Chondrocyte (in vitro differentiated cells): ENCODE results near the gene DGCR6L. TPM values are rescaled to one million over a fixed set of nuclear protein-coding genes. Genes with fewer than 3 reads are reported as not detected.
"Not testable (repeated sequence)": the region's sequence is repeated elsewhere in the genome, so short reads cannot be mapped to it uniquely, and the experiment has no call there.

Experiments
- DNase-seq: peaks from one replicate; pipeline ENCODE4 v3.0.0; 2021; ENCODE audit warnings: mixed read lengths, low spot score
- H3K27ac Mint-ChIP-seq: one replicate; pipeline ENCODE4 v1.8.0; 2021; ENCODE audit warnings: mild to moderate bottlenecking, moderate library complexity, mixed read lengths; ENCODE audit not compliant: unreplicated experiment
- H3K27me3 Mint-ChIP-seq: 2 replicates; pipeline ENCODE4 v1.8.0; 2021; ENCODE audit warnings: low read depth, mixed read lengths
- H3K36me3 Mint-ChIP-seq: 2 replicates; pipeline ENCODE4 v1.8.0; 2021; ENCODE audit warnings: low read depth, mixed read lengths
- H3K4me1 Mint-ChIP-seq: 2 replicates; pipeline ENCODE4 v1.8.0; 2021; ENCODE audit warnings: low read depth, mild to moderate bottlenecking, mixed read lengths
- H3K4me3 Mint-ChIP-seq: one replicate; pipeline ENCODE4 v1.8.0; 2021; ENCODE audit warnings: mild to moderate bottlenecking, moderate library complexity, mixed read lengths; ENCODE audit not compliant: unreplicated experiment
- H3K9me3 Mint-ChIP-seq: 2 replicates; pipeline ENCODE4 v1.8.0; 2021; ENCODE audit warnings: low read depth, mixed read lengths
- total RNA-seq: library from RNA; stranded (reverse); gene quantifications from 3 replicates; pipeline ENCODE4 v1.2.1, GENCODE V29; 2021
- TF ChIP-seq, protein P1 (sequence below): fragments of 200-600 bp; sonication (generic); IDR thresholded peaks from 2 replicates; pipeline ENCODE4 v1.5.0; 2021; ENCODE audit warnings: antibody characterized with exemption, mild to moderate bottlenecking, moderate library complexity

The DGCR6L gene
- total RNA-seq, 1 donor from 2014 or later, result 45.7 TPM

DNA sequence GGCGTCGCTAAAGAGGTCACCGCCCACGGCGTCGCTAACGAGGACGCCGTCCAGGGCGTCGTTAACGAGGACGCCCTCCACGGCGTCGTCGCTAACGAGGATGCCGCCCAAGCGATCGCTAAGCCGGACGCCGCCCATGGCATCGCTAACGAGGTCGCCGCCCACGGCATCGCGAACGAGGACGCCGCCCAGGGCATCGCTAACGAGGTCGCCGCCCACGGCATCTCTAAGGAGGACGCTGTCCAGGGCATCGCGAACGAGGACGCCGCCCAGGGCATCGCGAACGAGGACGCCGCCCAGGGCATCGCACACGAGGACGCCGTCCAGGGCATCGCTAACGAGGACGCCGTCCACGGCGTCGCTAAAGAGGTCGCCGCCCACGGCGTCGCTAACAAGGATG is 37.0 kb upstream of the DGCR6L start:
- H3K27ac Mint-ChIP-seq, H3K27me3 Mint-ChIP-seq, H3K9me3 Mint-ChIP-seq, H3K4me1 Mint-ChIP-seq, H3K36me3 Mint-ChIP-seq, DNase-seq, H3K4me3 Mint-ChIP-seq: not testable (repeated sequence)

DNA sequence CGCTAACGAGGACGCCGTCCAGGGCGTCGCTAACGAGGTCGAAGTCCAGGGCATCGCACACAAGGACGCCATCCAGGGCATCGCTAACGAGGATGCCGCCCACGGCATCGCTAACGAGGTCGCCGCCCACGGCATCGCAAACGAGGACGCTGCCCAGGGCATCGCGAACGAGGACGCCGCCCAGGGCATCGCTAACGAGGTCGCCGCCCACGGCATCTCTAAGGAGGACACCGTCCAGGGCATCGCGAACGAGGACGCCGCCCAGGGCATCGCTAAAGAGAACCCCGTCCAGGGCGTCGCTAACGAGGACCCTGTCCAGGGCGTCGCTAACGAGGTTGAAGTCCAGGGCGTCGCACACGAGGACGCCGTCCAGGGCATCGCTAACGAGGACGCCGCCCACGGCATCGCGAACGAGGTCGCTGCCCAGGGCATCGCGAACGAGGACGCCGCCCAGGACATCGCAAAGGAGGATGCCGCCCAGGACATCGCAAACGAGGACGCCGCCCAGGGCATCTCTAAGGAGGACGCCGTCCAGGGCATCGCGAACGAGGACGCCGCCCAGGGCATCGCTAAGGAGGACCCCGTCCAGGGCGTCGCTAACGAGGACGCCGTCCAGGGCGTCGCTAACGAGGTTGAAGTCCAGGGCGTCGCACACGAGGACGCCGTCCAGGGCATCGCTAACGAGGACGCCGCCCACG is 36.2 kb upstream of the DGCR6L start:
- DNase-seq, H3K4me3 Mint-ChIP-seq, H3K4me1 Mint-ChIP-seq, H3K9me3 Mint-ChIP-seq, H3K36me3 Mint-ChIP-seq, H3K27ac Mint-ChIP-seq, H3K27me3 Mint-ChIP-seq: not testable (repeated sequence)

DNA sequence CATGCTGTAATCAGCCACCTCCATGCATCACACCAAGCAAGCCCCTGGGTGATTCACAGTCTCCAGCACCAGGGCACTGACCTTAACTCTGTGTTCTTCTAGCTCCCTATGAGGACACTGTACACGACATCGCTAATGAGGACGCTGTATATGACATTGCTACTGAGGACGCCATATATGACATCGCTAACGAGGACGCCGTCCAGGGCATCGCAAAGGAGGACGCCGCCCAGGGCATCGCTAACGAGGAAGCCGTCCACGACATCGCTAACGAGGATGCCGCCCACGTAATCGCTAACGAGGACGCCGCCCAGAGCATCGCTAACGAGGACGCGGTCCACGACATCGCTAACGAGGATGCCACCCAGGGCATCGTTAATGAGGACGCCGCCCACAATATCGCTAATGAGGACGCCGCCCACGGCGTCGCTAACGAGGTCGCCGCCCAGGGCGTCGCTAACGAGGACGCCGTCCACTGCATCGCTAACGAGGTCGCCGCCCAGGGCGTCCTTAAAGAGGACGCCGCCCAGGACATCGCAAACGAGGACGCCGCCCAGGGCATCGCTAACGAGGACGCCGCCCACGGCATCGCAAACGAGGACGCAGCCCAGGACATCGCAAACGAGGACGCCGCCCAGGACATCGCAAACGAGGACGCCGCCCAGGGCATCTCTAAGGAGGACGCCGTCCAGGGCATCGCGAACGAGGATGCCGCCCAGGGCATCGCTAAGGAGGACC is 34.5 kb upstream of the DGCR6L start:
- Mint-ChIP-seq H3K4me1 (no peaks in the 10 kb centered on the region), H3K9me3 (no peaks in the 10 kb centered on the region), H3K27me3 (no peaks in the 10 kb centered on the region), H3K36me3 (no peaks in the 10 kb centered on the region), H3K27ac (no peak overlapping the region), H3K4me3 (no peak overlapping the region)
- no peak for DNase-seq
- TF ChIP-seq, protein P1, sequence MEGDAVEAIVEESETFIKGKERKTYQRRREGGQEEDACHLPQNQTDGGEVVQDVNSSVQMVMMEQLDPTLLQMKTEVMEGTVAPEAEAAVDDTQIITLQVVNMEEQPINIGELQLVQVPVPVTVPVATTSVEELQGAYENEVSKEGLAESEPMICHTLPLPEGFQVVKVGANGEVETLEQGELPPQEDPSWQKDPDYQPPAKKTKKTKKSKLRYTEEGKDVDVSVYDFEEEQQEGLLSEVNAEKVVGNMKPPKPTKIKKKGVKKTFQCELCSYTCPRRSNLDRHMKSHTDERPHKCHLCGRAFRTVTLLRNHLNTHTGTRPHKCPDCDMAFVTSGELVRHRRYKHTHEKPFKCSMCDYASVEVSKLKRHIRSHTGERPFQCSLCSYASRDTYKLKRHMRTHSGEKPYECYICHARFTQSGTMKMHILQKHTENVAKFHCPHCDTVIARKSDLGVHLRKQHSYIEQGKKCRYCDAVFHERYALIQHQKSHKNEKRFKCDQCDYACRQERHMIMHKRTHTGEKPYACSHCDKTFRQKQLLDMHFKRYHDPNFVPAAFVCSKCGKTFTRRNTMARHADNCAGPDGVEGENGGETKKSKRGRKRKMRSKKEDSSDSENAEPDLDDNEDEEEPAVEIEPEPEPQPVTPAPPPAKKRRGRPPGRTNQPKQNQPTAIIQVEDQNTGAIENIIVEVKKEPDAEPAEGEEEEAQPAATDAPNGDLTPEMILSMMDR, result no peak

DNA sequence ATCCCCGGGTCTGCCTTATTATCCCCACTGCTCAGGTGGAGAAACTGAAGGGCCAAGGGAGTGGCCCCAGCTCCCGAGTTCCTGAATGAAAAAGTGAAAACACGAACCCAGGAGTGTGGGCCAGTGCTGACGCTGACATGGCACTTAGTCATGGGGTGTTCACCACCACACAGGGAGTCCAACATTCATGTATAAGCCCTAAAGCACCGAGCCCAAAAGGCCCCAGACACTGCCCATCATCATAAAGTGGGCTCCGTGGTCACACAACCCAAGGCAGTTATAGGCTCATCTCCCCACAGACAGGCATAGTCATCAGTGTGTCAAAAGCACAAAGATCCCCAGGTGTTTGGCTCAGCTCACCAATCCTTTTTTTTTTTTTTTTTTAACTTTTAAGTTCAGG is 32.7 kb upstream of the DGCR6L start:
- not testable (repeated sequence) for H3K4me1 Mint-ChIP-seq, H3K4me3 Mint-ChIP-seq, DNase-seq, H3K27me3 Mint-ChIP-seq, H3K9me3 Mint-ChIP-seq, H3K36me3 Mint-ChIP-seq, H3K27ac Mint-ChIP-seq

DNA sequence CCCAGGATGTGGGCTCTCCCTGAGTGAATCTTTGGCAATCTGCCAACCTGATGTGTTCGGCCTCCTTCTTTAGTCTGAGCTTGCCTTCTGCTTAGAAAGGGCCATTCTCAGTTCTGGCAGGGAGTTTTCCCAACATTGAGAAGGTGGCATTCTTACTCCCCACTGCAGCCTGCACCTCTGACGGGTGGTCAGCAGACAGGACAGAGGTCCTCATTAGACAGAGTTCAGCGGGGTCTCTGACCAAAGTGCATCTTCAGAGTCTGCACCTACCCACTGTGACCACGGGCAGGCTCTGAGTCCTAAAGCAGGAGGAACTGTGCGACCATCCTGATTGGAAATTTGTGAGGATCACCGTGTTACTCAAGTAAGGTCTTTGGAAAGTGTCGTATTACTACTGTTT is 26.7 kb upstream of the DGCR6L start:
- not testable (repeated sequence) for H3K27me3 Mint-ChIP-seq, DNase-seq, H3K27ac Mint-ChIP-seq, H3K9me3 Mint-ChIP-seq, H3K4me3 Mint-ChIP-seq, H3K36me3 Mint-ChIP-seq, H3K4me1 Mint-ChIP-seq

DNA sequence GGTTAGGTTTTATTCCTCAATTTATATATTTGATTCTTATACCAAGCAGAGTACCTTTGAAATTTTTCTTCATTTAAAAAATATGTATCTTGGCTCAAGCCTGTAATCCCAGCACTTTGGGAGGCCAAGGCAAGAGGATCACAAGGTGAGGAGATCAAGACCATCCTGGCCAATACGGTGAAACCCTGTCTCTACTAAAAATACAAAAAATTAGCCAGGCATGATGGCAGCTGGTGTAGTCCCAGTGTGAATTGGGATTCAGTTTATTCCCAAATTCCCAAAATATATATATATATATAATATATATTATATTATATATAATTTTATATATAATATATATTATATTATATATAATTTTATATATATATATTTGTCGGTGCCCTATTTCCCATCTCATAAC is 18.4 kb upstream of the DGCR6L start:
- not testable (repeated sequence) for H3K9me3 Mint-ChIP-seq, H3K36me3 Mint-ChIP-seq, H3K27ac Mint-ChIP-seq, H3K27me3 Mint-ChIP-seq, H3K4me1 Mint-ChIP-seq, DNase-seq, H3K4me3 Mint-ChIP-seq

DNA sequence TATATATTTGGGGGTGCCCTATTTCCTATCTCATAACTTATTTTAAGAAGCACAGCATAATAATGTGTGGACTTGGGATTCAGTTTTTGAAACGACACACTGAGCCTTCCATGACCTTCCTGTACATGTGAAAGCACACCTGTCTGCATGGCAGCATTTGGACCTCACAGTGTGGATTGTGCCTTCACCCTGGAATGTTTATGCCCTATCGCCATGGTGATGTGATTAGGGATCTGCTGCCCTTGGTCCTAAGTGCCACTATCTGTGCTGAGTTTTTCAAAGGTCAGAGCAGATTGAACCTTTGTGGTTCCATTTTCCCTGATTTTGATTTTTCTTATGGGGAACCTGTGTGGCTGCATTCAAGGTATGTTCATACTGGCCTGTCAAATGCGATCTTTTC is 17.9 kb upstream of the DGCR6L start:
- not testable (repeated sequence) for H3K9me3 Mint-ChIP-seq, H3K4me1 Mint-ChIP-seq, H3K27me3 Mint-ChIP-seq, H3K27ac Mint-ChIP-seq, H3K4me3 Mint-ChIP-seq, H3K36me3 Mint-ChIP-seq, DNase-seq

DNA sequence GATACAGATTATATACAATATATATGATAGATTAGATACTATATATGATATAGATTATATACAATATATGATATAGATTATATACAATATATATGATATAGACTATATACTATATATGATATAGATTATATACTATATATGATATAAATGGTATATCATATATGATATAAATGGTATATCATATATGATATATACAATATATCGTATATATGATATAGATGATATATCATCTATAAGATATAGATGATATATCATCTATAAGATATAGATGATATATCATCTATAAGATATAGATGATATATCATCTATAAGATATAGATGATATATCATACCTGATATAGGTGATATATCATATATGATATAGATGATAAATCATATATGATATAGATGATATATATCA is 16.7 kb upstream of the DGCR6L start:
- H3K27ac Mint-ChIP-seq, DNase-seq, H3K36me3 Mint-ChIP-seq, H3K4me3 Mint-ChIP-seq, H3K9me3 Mint-ChIP-seq, H3K27me3 Mint-ChIP-seq, H3K4me1 Mint-ChIP-seq: not testable (repeated sequence)

DNA sequence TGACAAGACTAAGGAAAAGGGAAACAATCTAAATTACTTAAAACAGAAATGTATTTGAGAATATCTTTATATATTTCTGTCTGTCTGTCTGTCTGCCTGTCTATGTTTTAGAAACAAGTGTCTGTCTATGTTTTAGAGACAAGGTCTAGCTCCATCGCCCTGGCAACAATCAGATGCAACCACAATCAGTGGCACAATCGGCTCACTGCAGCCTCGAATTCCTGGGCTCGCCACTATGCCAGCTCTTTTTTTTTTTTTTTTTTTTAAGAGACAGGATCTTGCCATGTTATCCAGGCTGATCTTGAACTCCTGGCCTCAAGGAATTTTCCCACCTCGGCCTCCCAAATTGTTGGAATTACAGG is 8.7 kb upstream of the DGCR6L start:
- H3K27ac Mint-ChIP-seq, DNase-seq, H3K27me3 Mint-ChIP-seq, H3K36me3 Mint-ChIP-seq, H3K4me3 Mint-ChIP-seq, H3K9me3 Mint-ChIP-seq, H3K4me1 Mint-ChIP-seq: not testable (repeated sequence)

DNA sequence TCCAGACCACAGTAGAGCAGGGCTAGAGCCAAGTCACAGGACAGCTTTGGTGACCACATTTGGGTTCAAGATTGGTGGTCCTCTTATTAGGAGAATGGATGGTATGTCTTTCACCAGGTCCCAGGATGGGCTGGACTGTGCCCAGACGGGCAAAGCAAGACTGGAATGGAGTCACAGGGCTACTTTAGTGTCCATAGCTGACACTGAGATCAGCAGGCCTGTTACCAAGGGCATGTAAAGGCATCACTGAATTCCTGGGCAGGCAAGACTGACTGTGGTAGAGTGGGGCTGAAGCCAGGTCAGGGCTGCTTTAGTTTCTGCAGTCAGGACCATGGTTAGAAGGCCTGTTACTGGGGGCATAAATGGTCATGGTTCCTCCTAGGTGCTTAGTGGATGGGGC is 6.1 kb upstream of the DGCR6L start:
- not testable (repeated sequence) for H3K4me1 Mint-ChIP-seq, H3K4me3 Mint-ChIP-seq, H3K9me3 Mint-ChIP-seq, DNase-seq, H3K27me3 Mint-ChIP-seq, H3K27ac Mint-ChIP-seq, H3K36me3 Mint-ChIP-seq
